SU-DHL-6 (cell line): ENCODE data around the gene RBM28.

Experiments
- H2AFZ ChIP-seq: fragments of 200-600 bp; sonication (generic); 2 replicates; pipeline ENCODE4 v1.6.1; 2014; ENCODE audit warnings: low read depth, mild to moderate bottlenecking, moderate library complexity, mixed read lengths, antibody characterized with exemption, low read length; ENCODE audit not compliant: severe bottlenecking
- H3F3A ChIP-seq: fragments of 200-600 bp; shearing (Covaris generic); 2 replicates; pipeline ENCODE4 v1.6.0; 2016; ENCODE audit warnings: antibody characterized with exemption, mild to moderate bottlenecking; ENCODE audit not compliant: insufficient read depth
- H3K27ac ChIP-seq: fragments of 200-600 bp; sonication (generic); 2 replicates; pipeline ENCODE4 v1.5.1; 2016; ENCODE audit warnings: low read depth, mild to moderate bottlenecking, low read length, moderate library complexity, mixed read lengths
- H3K27me3 ChIP-seq: fragments of 200-600 bp; sonication (generic), shearing (Covaris generic); 2 replicates; pipeline ENCODE4 v1.6.0; 2014; ENCODE audit warnings: mild to moderate bottlenecking, low read length
- H3K36me3 ChIP-seq: fragments of 200-600 bp; sonication (generic); 2 replicates; pipeline ENCODE4 v1.6.1; 2014; ENCODE audit warnings: mild to moderate bottlenecking, low read length, mixed read lengths
- H3K4me2 ChIP-seq: fragments of 300-600, 200-600 bp; shearing (Covaris generic), sonication (generic); 2 replicates; pipeline ENCODE4 v1.6.0; 2014; ENCODE audit warnings: low read length, low read depth, mild to moderate bottlenecking; ENCODE audit not compliant: poor library complexity, severe bottlenecking
- H3K4me3 ChIP-seq: fragments of 200-600 bp; sonication (generic); 2 replicates; pipeline ENCODE4 v1.5.1; 2014; ENCODE audit warnings: antibody characterized with exemption, low read length, mild to moderate bottlenecking, mixed read lengths; ENCODE audit not compliant: insufficient read depth, poor library complexity, severe bottlenecking
- H3K79me2 ChIP-seq: fragments of 200-600 bp; sonication (generic); 2 replicates; pipeline ENCODE4 v1.6.1; 2014; ENCODE audit warnings: mild to moderate bottlenecking, low read length, moderate library complexity; ENCODE audit not compliant: insufficient read depth
- H3K9ac ChIP-seq: fragments of 200-600 bp; sonication (generic); 2 replicates; pipeline ENCODE4 v1.7.0; 2014; ENCODE audit warnings: mild to moderate bottlenecking, low read length
- H3K9me2 ChIP-seq: fragments of 200-600 bp; sonication (generic); replicated peaks from 2 replicates; pipeline ENCODE4 v1.6.1; 2014; ENCODE audit warnings: low read length; ENCODE audit not compliant: insufficient read depth
- H3K9me3 ChIP-seq: fragments of 200-600 bp; sonication (generic); 2 replicates; pipeline ENCODE4 v1.6.1; 2014; ENCODE audit warnings: low read length, mixed read lengths; ENCODE audit not compliant: insufficient read depth
- H4K20me1 ChIP-seq: fragments of 200-600 bp; sonication (generic); 2 replicates; pipeline ENCODE4 v1.6.1; 2014; ENCODE audit warnings: low read depth, mild to moderate bottlenecking, antibody characterized with exemption, low read length, moderate library complexity, mixed read lengths
- EZH2phosphoT487 ChIP-seq: fragments of 200-600 bp; sonication (generic), shearing (Covaris generic); conservative IDR thresholded peaks from 2 replicates; pipeline ENCODE4 v1.6.1; 2018; ENCODE audit warnings: mild to moderate bottlenecking, antibody characterized with exemption, low read length, moderate library complexity, mixed read lengths
- TF ChIP-seq, protein P1 (sequence below): fragments of 200-600 bp; sonication (generic); IDR thresholded peaks from one replicate; pipeline ENCODE4 v1.5.1; 2017; ENCODE audit warnings: antibody characterized with exemption, mild to moderate bottlenecking, low read length, moderate library complexity; ENCODE audit not compliant: insufficient read depth, poor library complexity, severe bottlenecking

Gene RBM28

DNA sequence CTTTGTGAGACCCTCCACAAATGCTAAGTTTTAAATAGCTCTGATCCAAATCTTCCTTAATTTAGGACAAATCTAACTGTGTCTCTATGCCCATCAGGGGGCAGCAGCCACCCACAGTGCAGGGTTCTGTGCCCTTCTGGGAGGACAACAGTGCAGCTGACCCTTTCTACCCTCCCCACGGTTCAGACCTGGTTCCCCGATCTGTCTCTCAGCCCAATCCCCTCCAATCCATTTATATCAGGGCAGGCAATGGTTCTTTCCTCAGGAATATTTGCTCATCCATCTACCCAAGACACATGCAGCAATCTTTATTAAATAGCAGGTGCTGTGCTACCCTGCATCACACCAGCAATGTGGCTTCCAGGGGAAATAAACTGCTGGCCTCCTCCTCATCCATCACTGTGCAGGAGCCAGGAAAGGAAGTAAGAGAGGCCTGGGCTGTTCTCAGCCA lies 4.0 kb upstream of the RBM28 start:
- no peak overlapping the region for H3K4me3 ChIP-seq
- H4K20me1 ChIP-seq, result no peaks in the 10 kb centered on the region
- H3K36me3 ChIP-seq, result no peaks in the 10 kb centered on the region
- no peaks in the 10 kb centered on the region for H3K9me3 ChIP-seq
- no peak overlapping the region for H3K4me2 ChIP-seq
- H3K9ac ChIP-seq, result no peak overlapping the region
- peaks cover 3% of the 10 kb centered on the region; the same call in 1 of the 2 replicates for H3F3A ChIP-seq
- no peak overlapping the region for H2AFZ ChIP-seq
- H3K9me2 ChIP-seq, result no peaks in the 10 kb centered on the region
- TF ChIP-seq, protein P1, sequence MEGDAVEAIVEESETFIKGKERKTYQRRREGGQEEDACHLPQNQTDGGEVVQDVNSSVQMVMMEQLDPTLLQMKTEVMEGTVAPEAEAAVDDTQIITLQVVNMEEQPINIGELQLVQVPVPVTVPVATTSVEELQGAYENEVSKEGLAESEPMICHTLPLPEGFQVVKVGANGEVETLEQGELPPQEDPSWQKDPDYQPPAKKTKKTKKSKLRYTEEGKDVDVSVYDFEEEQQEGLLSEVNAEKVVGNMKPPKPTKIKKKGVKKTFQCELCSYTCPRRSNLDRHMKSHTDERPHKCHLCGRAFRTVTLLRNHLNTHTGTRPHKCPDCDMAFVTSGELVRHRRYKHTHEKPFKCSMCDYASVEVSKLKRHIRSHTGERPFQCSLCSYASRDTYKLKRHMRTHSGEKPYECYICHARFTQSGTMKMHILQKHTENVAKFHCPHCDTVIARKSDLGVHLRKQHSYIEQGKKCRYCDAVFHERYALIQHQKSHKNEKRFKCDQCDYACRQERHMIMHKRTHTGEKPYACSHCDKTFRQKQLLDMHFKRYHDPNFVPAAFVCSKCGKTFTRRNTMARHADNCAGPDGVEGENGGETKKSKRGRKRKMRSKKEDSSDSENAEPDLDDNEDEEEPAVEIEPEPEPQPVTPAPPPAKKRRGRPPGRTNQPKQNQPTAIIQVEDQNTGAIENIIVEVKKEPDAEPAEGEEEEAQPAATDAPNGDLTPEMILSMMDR, result peak; percentile 42
- no peak for TF ChIP-seq EZH2phosphoT487
- H3K79me2 ChIP-seq, result peaks cover 10% of the 10 kb centered on the region
- no peaks in the 10 kb centered on the region for H3K27me3 ChIP-seq
- no peak overlapping the region for H3K27ac ChIP-seq

DNA sequence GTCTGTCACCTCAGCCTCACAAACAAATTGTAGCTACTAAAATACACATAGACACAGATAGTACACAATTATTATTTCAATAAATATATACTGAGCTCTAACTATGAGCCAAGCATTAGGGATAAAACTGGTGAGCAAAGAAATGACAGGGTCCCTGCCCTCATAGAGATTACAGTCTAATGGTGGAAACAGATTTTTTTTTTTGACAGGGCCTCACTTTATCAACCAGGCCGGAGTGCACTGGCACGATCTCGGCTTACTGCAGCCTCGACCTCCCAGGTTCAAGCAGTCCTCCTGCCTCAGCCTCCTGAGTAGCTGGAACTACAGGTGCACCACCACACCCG lies 695 bp upstream of the RBM28 start:
- Histone ChIP-seq H4K20me1 (no peaks in the 10 kb centered on the region), H3K9me2 (no peaks in the 10 kb centered on the region), H3K27ac (no peak overlapping the region), H3K9me3 (no peaks in the 10 kb centered on the region), H3K9ac (no peak overlapping the region), H3K36me3 (no peaks in the 10 kb centered on the region), H3K4me3 (no peak overlapping the region), H3K4me2 (peak overlapping the region; percentile 84), H3K79me2 (peaks cover 39% of the 10 kb centered on the region), H2AFZ (peak overlapping the region; percentile 97), H3F3A (peaks cover 3% of the 10 kb centered on the region; the same call in 1 of the 2 replicates), H3K27me3 (no peaks in the 10 kb centered on the region)
- TF ChIP-seq, protein P1, result no peak

DNA sequence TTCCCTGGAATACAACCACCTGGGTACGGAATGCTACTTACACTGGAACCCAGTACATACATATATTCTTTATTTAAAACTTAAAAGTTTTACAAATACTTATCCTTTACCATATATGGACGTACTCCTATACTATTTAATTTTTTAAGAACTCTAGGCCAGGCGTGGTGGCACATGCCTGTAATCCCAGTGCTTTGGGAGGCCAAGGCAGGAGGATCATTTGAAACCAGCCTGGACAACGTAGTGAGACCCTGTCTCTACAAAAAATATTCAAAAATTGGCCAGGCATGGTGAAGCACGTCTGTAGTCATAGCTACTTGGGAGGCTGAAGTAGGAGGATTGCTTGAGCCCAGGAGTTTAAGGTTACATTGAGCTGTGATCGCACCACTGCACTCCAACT lies 2.0 kb downstream of the RBM28 start:
- TF ChIP-seq EZH2phosphoT487, result no peak
- TF ChIP-seq, protein P1, result no peak
- Histone ChIP-seq H3K9ac (no peak overlapping the region), H3K9me2 (no peaks in the 10 kb centered on the region), H3K9me3 (no peaks in the 10 kb centered on the region), H3K4me3 (no peak overlapping the region), H2AFZ (no peak overlapping the region), H3K27ac (no peak overlapping the region), H3K27me3 (no peaks in the 10 kb centered on the region), H3K79me2 (peaks cover 39% of the 10 kb centered on the region), H3F3A (peaks cover 3% of the 10 kb centered on the region; the same call in 1 of the 2 replicates), H4K20me1 (no peaks in the 10 kb centered on the region), H3K4me2 (peak overlapping the region; percentile 84), H3K36me3 (peaks cover 10% of the 10 kb centered on the region; the same call in 1 of the 2 replicates)
